HG02885 (cell line): ENCODE results near the gene STUM.
"Not testable (repeated sequence)": the region's sequence is repeated elsewhere in the genome, so short reads cannot be mapped to it uniquely, and the experiment has no call there.

Experiments
- ATAC-seq: cut with Tn5 transposase; IDR thresholded peaks from one replicate; pipeline ENCODE4 v1.9.1; 2021; ENCODE audit warnings: mild to moderate bottlenecking; ENCODE audit not compliant: unreplicated experiment, poor library complexity

Gene STUM

DNA sequence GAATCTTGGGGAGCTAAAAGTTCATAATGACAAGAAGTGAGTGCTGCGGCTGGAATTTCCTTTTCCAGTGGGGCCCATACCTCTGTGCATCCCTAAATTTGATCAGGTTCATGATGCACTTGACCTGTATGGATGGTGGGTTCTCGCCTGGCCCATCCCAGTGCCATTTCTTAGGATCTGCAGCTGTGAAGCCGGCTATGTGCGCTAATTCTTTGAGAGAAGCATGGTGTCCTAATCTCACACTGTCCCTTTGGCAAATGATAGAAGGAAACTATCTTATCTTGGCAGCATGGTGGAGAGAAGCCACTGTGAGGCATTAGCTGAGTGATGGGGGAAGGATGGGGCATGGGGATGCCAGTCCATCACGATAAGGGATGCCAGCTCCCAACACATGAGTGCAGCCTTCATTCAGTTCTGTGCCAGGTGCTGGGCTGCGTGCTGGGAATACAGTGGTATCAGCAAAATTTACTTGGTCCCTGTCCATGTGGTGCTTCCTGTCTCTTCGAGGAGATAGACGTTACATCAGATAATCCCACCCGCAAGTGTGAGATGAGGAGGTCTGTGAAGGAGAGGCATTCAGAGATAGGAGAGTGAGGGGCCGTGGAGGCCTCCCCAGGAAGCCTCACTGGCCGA is 30.5 kb downstream of the STUM start:
- ATAC-seq: no peak

DNA sequence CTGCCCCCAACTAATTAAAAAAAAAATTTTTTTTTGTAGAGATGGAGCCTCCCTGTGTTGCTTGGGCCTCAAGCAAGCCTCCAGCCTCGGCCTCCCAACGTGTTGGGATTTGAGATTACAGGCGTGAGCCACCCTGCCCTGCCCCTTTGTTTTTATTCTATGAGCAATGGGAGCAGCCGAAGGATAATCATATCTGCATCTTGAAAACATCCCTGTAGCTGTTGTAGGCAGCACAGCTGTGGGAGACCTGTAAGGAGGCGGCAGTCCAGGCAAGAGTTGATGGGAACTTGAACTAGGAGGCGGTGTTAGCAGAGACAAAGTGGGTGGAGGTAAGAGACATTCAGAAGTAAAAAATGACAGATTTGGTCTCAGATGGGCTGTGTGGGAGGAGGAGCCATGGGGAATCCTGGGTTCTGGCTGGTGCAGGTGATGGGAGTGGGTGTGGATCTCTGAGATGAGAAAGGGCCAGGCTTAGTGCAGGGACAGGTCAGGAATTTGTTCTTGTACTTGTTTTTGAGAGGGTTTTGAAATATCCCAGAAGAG is 31.3 kb downstream of the STUM start:
- no peak for ATAC-seq

DNA sequence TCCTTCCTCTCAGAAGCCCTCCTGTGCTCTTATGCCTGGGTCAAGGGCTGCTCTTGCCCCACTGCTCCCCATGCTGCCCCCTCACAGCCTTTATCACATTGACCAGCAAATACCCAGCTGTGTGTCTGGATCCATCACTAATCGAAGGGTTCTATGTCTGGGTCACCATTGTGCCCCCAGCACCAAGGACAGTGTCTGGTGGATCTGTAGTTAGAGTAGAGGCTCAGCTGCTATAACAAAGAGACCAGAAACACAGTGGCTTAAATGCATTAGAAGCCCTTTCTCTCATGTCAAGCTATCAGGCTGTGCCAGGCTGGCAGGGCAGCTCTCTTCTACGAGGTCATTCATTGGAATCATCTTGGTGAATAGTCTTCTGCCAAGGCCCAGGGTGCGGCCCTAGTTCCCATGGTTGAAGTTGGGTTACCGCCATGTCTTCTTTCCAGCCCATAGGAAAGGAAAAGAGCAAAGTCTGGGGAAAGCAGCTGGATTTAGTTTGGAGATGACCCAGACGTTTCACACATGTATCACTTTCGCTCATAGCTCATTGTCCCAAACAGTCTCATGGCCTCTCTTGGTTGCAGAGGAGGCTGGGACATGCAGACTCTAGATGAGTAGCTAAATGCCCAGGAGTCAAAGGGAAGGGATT is 32.2 kb downstream of the STUM start:
- ATAC-seq: no peak

- no peak for ATAC-seq
Observed at GRCh38 chr1:226581650-226582330, 33.2 kb downstream of the STUM start.

DNA sequence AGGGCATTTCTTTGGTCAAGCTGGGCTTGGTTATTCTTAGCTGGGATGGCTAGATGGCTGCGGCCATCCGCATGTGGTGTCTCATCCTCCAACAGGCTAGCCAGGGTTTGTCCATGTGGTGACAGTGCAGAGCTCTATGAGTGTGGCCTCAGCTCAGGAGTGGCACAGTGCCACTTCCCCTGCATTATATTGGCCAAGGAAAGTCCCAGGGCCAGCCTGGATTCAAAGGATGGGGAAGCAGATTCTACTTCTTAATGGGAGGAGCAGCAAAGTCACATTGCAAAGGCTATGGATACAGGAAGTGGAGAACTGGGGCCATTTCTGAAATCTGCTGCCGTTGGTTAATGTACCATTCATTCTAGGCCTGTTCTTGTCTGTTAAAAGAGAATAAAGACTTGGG is 34.4 kb downstream of the STUM start:
- ATAC-seq: no peak

GRCh38 chr1:226584164-226584563 is 35.6 kb downstream of the STUM start:
- ATAC-seq: no peak

DNA sequence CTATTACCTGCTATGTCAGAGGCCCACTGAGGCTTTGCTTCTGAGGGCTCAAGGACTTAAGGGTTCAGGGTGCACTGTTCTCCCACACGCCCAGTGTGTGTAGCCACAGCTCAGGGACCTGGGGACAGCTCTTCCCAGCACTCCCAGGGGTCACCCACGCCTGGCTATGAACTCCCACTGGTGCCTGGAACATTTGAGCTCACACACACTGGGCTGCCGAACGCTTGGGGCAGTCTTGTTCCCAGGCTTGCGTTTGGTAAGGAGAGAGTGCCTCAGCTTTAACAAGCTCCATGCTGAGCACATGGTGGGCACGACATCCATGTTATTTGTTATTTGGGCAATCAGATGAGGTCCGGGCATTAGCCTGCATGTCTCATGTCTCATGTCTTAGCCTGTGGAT is 37.6 kb downstream of the STUM start:
- ATAC-seq: no peak

DNA sequence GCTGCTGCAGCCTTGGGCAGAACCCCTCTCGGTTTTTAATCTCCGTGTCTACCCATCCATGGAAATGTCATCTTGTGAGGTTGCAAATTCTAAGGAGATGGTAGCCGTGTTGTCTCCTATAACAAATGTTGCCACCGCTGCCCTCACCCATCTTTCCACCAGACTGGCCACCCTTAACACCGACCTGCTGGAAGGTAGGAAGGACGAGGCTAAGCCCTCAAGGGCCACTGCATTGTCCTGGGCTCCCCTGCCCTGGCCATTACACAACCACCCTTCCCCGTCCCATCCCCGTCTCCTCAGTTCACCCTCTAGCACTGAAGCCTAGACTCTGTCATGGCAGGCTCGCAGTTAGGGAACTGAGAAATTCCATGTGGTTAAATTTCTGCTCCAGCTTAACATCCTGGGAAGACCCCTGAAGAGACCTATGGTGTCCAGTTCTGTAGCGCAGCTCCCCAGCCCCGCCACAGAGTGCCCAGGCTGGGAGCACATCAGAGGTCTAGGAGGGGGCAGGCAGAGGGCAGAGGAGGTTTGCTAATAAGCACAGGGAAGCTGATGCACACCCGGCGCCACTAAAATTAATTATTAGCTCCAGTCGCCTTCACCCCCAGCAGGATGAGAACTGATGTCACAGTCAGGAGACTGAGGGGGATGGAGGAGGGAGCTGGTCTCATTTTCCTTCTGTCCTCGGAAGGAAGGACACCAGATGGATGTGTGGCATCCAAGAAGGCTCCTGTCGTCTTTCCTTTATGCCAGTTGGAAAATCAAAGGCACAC is 38.3 kb downstream of the STUM start:
- no peak for ATAC-seq

DNA sequence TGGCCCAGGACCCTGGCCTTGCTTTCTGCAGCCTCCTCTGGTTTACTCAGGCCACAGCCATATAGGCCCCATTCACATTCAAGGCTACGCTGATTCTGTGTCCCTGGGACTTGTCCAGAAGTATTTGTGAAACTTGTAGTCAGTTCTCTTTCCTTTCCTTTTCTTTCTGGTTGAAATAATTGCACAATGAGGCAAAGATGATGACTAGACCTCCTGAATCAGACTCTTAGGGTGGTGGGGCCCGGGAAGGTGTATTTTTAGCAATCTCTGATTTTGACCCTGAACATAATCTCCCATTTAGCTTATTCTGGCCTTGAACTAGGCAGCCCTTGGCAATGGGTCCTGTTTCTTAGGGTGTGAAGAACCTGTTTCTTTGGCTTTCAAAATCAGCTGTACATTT is 39.9 kb downstream of the STUM start:
- no peak for ATAC-seq

DNA sequence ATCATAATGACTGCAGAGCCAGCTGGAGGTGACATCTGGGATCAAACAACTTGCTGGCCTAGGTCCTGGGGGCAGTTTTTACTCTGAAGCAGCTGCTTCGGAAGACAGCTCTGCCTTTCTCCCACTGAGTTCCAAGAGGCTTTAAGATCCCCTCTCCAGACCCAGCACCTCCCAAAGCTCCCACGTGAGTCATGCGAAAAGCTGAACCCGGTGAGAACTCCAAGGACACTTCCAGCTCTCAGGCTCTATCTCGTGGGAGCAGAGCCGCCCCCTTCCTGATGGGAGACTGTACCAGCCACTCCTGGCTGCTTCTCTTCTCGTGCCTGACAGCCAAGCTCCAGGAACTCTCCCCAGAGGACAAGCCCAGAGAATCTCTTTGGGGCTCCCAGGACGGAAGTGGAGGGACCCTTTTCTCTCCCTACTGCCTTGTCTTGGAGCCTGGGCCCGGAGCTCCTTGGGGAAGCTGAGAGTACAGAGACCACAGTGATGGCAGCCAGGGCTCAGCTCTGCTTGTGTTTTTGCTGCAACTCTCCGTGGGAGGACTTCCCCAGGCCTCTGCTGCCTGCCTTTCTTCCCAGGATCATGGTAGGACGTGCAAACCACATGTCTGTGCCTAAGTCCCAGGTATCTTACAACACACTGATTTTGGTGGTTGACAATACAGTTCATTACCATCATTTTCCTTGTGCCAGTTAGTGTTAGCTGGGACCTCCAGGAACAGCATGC is 40.6 kb downstream of the STUM start:
- no peak for ATAC-seq

DNA sequence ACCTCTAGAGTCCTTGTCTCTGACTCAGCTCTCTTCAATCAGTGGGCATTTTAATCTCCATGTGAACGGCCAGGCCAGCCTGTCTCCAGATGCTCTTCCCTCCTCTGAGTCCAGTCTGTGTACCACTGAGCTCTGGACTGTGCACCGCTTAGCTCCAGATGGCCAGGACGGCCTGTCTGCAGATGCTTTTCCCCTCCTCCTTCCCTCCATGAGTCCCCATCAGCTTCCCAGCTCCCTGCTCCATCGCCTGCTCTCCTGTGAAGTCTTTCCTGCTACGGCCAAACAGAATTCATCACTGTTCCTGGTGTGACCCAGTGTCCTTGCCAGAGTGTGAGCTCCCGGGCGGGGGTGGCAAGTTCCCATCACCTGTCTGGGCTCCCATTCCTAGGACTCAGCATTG is 42.0 kb downstream of the STUM start:
- ATAC-seq: no peak

DNA sequence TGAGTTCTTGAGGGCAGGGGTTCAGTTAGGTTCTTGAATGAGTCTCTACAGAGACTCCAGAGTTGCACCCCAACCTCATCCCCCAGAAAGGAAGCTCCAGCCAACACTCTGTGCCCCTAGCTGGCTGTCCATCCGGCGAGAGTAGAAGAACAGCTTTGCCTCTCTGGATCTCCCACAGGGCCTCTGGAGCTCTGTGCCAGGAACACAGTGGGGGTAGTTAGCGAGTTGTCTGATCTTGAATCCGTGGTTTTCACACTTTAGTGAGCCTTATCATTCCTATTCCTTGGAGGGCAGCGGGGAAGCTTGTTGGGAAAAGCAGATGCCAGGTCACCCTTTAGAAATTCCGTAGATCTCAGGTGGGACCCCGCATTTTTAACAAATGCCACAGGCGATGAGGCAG is 45.0 kb downstream of the STUM start:
- no peak for ATAC-seq

- ATAC-seq: no peak
Observed at GRCh38 chr1:226596531-226597165, 48.1 kb downstream of the STUM start.

- no peak for ATAC-seq
Observed at GRCh38 chr1:226597616-226598454, 49.3 kb downstream of the STUM start.

- no peak for ATAC-seq
Observed at GRCh38 chr1:226598455-226598849, 49.9 kb downstream of the STUM start.

DNA sequence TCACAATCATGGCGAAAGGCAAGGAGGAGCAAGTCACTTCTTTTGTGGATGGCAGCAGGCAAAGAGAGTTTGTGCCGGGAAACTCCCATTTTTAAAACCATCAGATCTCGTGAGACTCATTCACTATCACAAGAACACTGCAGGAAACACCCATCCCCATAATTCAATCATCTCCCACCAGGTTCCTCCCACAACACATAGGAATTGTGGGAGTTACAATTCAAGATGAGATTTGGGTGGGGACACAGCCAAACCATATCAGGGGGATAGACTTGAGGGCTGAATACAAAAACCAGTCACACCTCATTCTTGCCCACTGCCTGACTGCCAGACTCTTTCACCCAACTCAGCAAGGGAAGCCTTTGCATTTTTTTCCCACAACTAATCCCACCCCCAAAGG is 50.4 kb downstream of the STUM start:
- ATAC-seq: not testable (repeated sequence)

- ATAC-seq: no peak
Observed at GRCh38 chr1:226599636-226600238, 51.2 kb downstream of the STUM start.

DNA sequence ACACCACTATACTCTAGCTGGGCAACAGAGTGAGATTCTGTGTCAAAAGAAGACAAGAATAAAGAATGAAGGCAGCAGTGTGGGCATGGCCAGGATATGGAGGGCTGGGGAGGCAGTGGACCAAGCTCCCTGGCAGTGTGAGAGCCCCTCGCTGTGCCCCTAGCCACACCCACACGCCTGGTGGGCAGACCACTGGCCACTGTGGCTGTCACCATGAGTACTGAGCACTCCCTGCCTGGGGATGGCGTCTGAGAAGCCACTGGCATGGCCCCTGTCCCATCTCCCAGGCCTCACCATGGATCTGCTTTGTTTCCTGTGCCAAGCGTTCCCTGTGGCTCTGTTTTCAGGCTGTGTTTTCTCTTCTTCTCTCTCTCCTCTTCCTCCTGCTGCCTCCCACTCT is 51.7 kb downstream of the STUM start:
- ATAC-seq: no peak
